HCT116 (cell line): ENCODE measurements around the gene FRY. TPM values are rescaled to one million over a fixed set of nuclear protein-coding genes. Genes with fewer than 3 reads are reported as not detected.

ENCODE experiments used
- ATAC-seq: fragments of 200-7000 bp; cut with Tn5 transposase; 2 replicates; pipeline ENCODE4 v1.9.1; 2020; ENCODE audit warnings: mild to moderate bottlenecking, moderate library complexity
- BruUV-seq: library from RNA; stranded (reverse); fragments of 400-500 nt; replicated peaks from 2 replicates; lab custom pipeline; 2021; lab: Mats Ljungman, UMichigan
- CTCF ChIA-PET: fragments of 300-600 bp; sonication (Branson Sonifier 250); formaldehyde crosslinking; loops from one replicate; lab custom pipeline; 2021; ENCODE audit warnings: antibody characterized with exemption; lab: Charles Lee
- POLR2A ChIA-PET: fragments of 300-600, 350-600 bp; sonication (Branson Sonifier 250); formaldehyde crosslinking; loops from one replicate; lab custom pipeline; 2021; ENCODE audit warnings: antibody characterized with exemption; lab: Charles Lee
- RAD21 ChIA-PET, 2 experiments: fragments of 300-600 bp; sonication (Branson Sonifier 250); formaldehyde crosslinking; loops; one replicate each; lab custom pipeline; 2023; ENCODE audit warnings: low total read pairs in 2 of 2; ENCODE audit not compliant: uncharacterized antibody in 2 of 2, unreplicated experiment in 2 of 2, low non-redundant PET in 1 of 2; lab: Charles Lee
- DNase-seq: peaks from one replicate; pipeline ENCODE4 v3.0.0-alpha.2; 2010; ENCODE audit warnings: low read depth, low spot score
- H2AFZ ChIP-seq: fragments of 200-600 bp; shearing (Covaris generic), sonication (generic); 2 replicates; pipeline ENCODE4 v1.6.1; 2017; ENCODE audit warnings: low read depth, mixed run types, mixed read lengths, antibody characterized with exemption, low read length; ENCODE audit not compliant: poor library complexity, severe bottlenecking
- H3K27ac ChIP-seq: 2 replicates; pipeline ENCODE4 v1.5.1; 2012; ENCODE audit warnings: low read depth, low read length
- H3K27me3 ChIP-seq: fragments of 200-600 bp; sonication (generic); 2 replicates; pipeline ENCODE4 v1.6.1; 2016; ENCODE audit warnings: mixed run types, low read length, mixed read lengths; ENCODE audit not compliant: insufficient read depth
- H3K36me3 ChIP-seq, 2 experiments: fragments of 200-500 bp in 1 of 2; fragments of 200-600 bp in 1 of 2; sonication (Bioruptor generic) in 1 of 2; sonication (generic) in 1 of 2; 2 replicates each; pipeline versions ENCODE4 v1.5.1 to v1.6.1; 2014 to 2016; ENCODE audit warnings: low read length in 2 of 2, inconsistent platforms in 1 of 2, mixed read lengths in 1 of 2, mixed run types in 1 of 2; ENCODE audit not compliant: insufficient read depth in 2 of 2, control insufficient read depth in 1 of 2
- H3K4me1 ChIP-seq, 2 experiments: fragments of 200-600 bp in 1 of 2; sonication (generic) in 1 of 2; 2 replicates each; pipeline versions ENCODE4 v1.5.1 to v1.6.1; 2012 to 2017; ENCODE audit warnings: low read length in 2 of 2, inconsistent platforms in 1 of 2, mild to moderate bottlenecking in 1 of 2, mixed read lengths in 1 of 2, mixed run types in 1 of 2, moderate library complexity in 1 of 2; ENCODE audit not compliant: insufficient read depth in 2 of 2, control insufficient read depth in 1 of 2
- H3K4me2 ChIP-seq: fragments of 200-600 bp; sonication (generic); 2 replicates; pipeline ENCODE4 v1.6.1; 2017; ENCODE audit warnings: mixed run types, low read length, mixed read lengths
- H3K4me3 ChIP-seq, 2 experiments: fragments of 200-600 bp in 1 of 2; sonication (generic) in 1 of 2; replicated peaks in 1 of 2; 2 replicates each; pipeline ENCODE4 v1.5.1; 2011 to 2016; ENCODE audit warnings: low read length in 2 of 2, control low read depth in 1 of 2, low read depth in 1 of 2, mild to moderate bottlenecking in 1 of 2, mixed read lengths in 1 of 2, mixed run types in 1 of 2
- H3K79me2 ChIP-seq: fragments of 200-600 bp; sonication (generic); 2 replicates; pipeline ENCODE4 v1.6.1; 2017; ENCODE audit warnings: mild to moderate bottlenecking, mixed run types, low read length, moderate library complexity, mixed read lengths; ENCODE audit not compliant: insufficient read depth
- H3K9ac ChIP-seq: fragments of 200-600 bp; sonication (generic); 2 replicates; pipeline ENCODE4 v1.6.1; 2016; ENCODE audit warnings: low read length, mixed read lengths
- H3K9me2 ChIP-seq: fragments of 200-600 bp; sonication (generic), shearing (Covaris generic); 2 replicates; pipeline ENCODE4 v1.6.1; 2017; ENCODE audit warnings: mixed run types, mild to moderate bottlenecking, moderate library complexity; ENCODE audit not compliant: insufficient read depth
- H3K9me3 ChIP-seq, 2 experiments: fragments of 200-500 bp in 1 of 2; fragments of 200-600 bp in 1 of 2; sonication (Bioruptor generic) in 1 of 2; sonication (generic) in 1 of 2; 2 replicates each; pipeline ENCODE4 v1.6.1; 2014 to 2017; ENCODE audit warnings: low read length in 2 of 2, mixed read lengths in 2 of 2, inconsistent platforms in 1 of 2, low read depth in 1 of 2, mild to moderate bottlenecking in 1 of 2, mixed run types in 1 of 2, moderate library complexity in 1 of 2; ENCODE audit not compliant: control insufficient read depth in 1 of 2, insufficient read depth in 1 of 2
- H4K20me1 ChIP-seq: fragments of 200-600 bp; sonication (generic), shearing (Covaris generic); 2 replicates; pipeline ENCODE4 v1.6.1; 2017; ENCODE audit warnings: mixed run types, mild to moderate bottlenecking, moderate library complexity; ENCODE audit not compliant: insufficient read depth
- CEBPB ChIP-seq: IDR thresholded peaks from 2 replicates; pipeline ENCODE4 v1.6.1; 2012; ENCODE audit warnings: low read depth
- CTCF ChIP-seq, 3 experiments: fragments of 200-600 bp in 1 of 3; sonication (generic) in 1 of 3; IDR thresholded peaks in 2 of 3; conservative IDR thresholded peaks in 1 of 3; 2 replicates each; pipeline ENCODE4 v1.5.1; 2012 to 2017; ENCODE audit warnings: low read depth in 2 of 3, low read length in 2 of 3, antibody characterized with exemption in 1 of 3, borderline replicate concordance in 1 of 3, control low read depth in 1 of 3, mild to moderate bottlenecking in 1 of 3, mixed read lengths in 1 of 3, mixed run types in 1 of 3, moderate library complexity in 1 of 3; ENCODE audit not compliant: insufficient read depth in 1 of 3
- EGR1 ChIP-seq: IDR thresholded peaks from 2 replicates; pipeline ENCODE4 v1.6.1; 2012; ENCODE audit warnings: low read depth
- EZH2 ChIP-seq: fragments of 200-600 bp; sonication (generic); IDR thresholded peaks from 2 replicates; pipeline ENCODE4 v1.6.1; 2017; ENCODE audit warnings: antibody characterized with exemption, mixed run types
- FOSL1 ChIP-seq: IDR thresholded peaks from 2 replicates; pipeline ENCODE4 v1.6.1; 2012; ENCODE audit warnings: low read depth
- POLR2A ChIP-seq: IDR thresholded peaks from 2 replicates; pipeline ENCODE4 v1.7.0; 2011; ENCODE audit warnings: borderline replicate concordance; ENCODE audit not compliant: insufficient read depth, insufficient read length; ENCODE audit errors: extremely low read depth
- POLR2AphosphoS5 ChIP-seq: IDR thresholded peaks from 2 replicates; pipeline ENCODE4 v1.6.1; 2011; ENCODE audit warnings: mild to moderate bottlenecking, low read depth, low read length, moderate library complexity
- RAD21 ChIP-seq: IDR thresholded peaks from 2 replicates; pipeline ENCODE4 v1.6.1; 2012; ENCODE audit warnings: low read depth, mild to moderate bottlenecking
- REST ChIP-seq: IDR thresholded peaks from 2 replicates; pipeline ENCODE4 v1.6.1; 2012; ENCODE audit warnings: low read depth
- SIN3A ChIP-seq: IDR thresholded peaks from 2 replicates; pipeline ENCODE4 v1.6.1; 2012; ENCODE audit warnings: low read depth
- TCF7L2 ChIP-seq: IDR thresholded peaks from 2 replicates; pipeline ENCODE4 v1.7.0; 2011; ENCODE audit warnings: borderline replicate concordance, inconsistent platforms; ENCODE audit not compliant: insufficient read depth, insufficient read length; ENCODE audit errors: extremely low read depth
- ZNF274 ChIP-seq: fragments of 200-500 bp; sonication (Bioruptor generic); IDR thresholded peaks from 2 replicates; pipeline ENCODE4 v1.6.1; 2014; ENCODE audit warnings: mild to moderate bottlenecking, low read depth, low read length, inconsistent platforms
- intact Hi-C: fragments of 100-400 bp; cut with micrococcal nuclease; formaldehyde crosslinking; loops from 2 replicates; pipeline ENCODE4 v1.10.0; 2022
- total RNA-seq: library from RNA; stranded (reverse); gene quantifications from one replicate; pipeline ENCODE4 v1.2.1, GENCODE V29; 2021; ENCODE audit not compliant: unreplicated experiment

FRY gene
- total RNA-seq, 1 experiment from 2014 or later = 1.4 TPM

- no peak for TF ChIP-seq CTCF (IDR thresholded peaks at IDR 0.05 in 2 of 3, conservative IDR thresholded peaks at IDR 0.05 in 1 of 3; ENCODE audit: borderline replicate concordance in 1 of 3, insufficient read depth in 1 of 3, low read depth in 2 of 3, low read length in 2 of 3)
- TF ChIP-seq EZH2 = no peak
- TF ChIP-seq FOSL1 = no peak
- TF ChIP-seq TCF7L2 = no peak
- TF ChIP-seq ZNF274 = no peak
- no peak for TF ChIP-seq POLR2A
- TF ChIP-seq REST = no peak
- no peak for TF ChIP-seq SIN3A
- no peak for TF ChIP-seq CEBPB
- no peak for TF ChIP-seq EGR1
- no peak for TF ChIP-seq RAD21
- TF ChIP-seq POLR2AphosphoS5 = no peak
- Histone ChIP-seq H3K36me3 (no peaks in the 10 kb centered on the region), H3K4me1 (peaks cover 0 to 5% of the 10 kb centered on the region in 2 experiments; a peak in 1 of 4 replicates), H3K9me3 (no peaks in the 10 kb centered on the region), H4K20me1 (no peaks in the 10 kb centered on the region), H3K4me3 (no peak overlapping the region), H3K4me2 (no peak overlapping the region), H3K9ac (no peak overlapping the region), H3K79me2 (no peaks in the 10 kb centered on the region), H3K27me3 (no peaks in the 10 kb centered on the region), H2AFZ (no peak overlapping the region), H3K9me2 (no peaks in the 10 kb centered on the region), H3K27ac (no peak overlapping the region)
- intact Hi-C loops = no loop called here
- no TSS peak for BruUV-seq
- no peak for DNase-seq
- RAD21 ChIA-PET = no interaction called here
- POLR2A ChIA-PET = no interaction called here
- no peak for ATAC-seq
- CTCF ChIA-PET = interaction anchor here (1.4 kb wide), 1 partner anchor 17 kb away, joined by 7 read pairs; no protein-coding TSS in a partner anchor
These were observed 115.6 kb downstream of the FRY start for GRCh38 chr13:32147193-32147592.
